Gastrocnemius medialis (tissue), 4 donors: Measurements from ENCODE around the gene CMPK1. TPM values are rescaled to one million over a fixed set of nuclear protein-coding genes. Genes with fewer than 3 reads are reported as not detected.

ENCODE experiments used
- ATAC-seq, 2 donors: fragments of 150-250 bp; one replicate each; pipeline ENCODE4 v1.9.1; 2016
- DNase-seq, 2 donors: peaks; one replicate each; pipeline ENCODE4 v3.0.0-alpha.2; 2019
- H3K27ac ChIP-seq, 4 donors: fragments of 200-600 bp; sonication (generic); 1 replicate in 1 of 4; 2 replicates in 3 of 4; pipeline ENCODE4 v1.5.1; 2016 to 2018; ENCODE audit warnings: mild to moderate bottlenecking in 2 of 4, moderate library complexity in 1 of 4
- H3K27me3 ChIP-seq, 3 donors: fragments of 200-600 bp; sonication (generic) in 2 of 3; 1 replicate in 1 of 3; 2 replicates in 2 of 3; pipeline versions ENCODE4 v1.5.1 to v1.6.0; 2016 to 2019; ENCODE audit warnings: mild to moderate bottlenecking in 1 of 3, moderate library complexity in 1 of 3
- H3K36me3 ChIP-seq, 2 donors: fragments of 200-600 bp; sonication (generic) in 1 of 2; one replicate each; pipeline ENCODE4 v1.5.1; 2017 to 2018
- H3K4me1 ChIP-seq, 2 donors: fragments of 200-600 bp; sonication (generic) in 1 of 2; one replicate each; pipeline ENCODE4 v1.5.1; 2016 to 2017; ENCODE audit warnings: mild to moderate bottlenecking in 2 of 2
- H3K4me3 ChIP-seq, 4 donors: fragments of 200-600 bp; sonication (generic) in 3 of 4; 1 replicate in 1 of 4; 2 replicates in 3 of 4; pipeline ENCODE4 v1.5.1; 2016 to 2019; ENCODE audit warnings: mild to moderate bottlenecking in 2 of 4
- H3K9me3 ChIP-seq, 3 donors: fragments of 200-600 bp; sonication (generic) in 2 of 3; 1 replicate in 1 of 3; 2 replicates in 2 of 3; pipeline ENCODE4 v1.5.1; 2016 to 2019
- POLR2A ChIP-seq, 2 donors: fragments of 450-650 bp; IDR thresholded peaks; one replicate each; pipeline ENCODE4 v1.6.1; 2017; ENCODE audit warnings: antibody characterized with exemption in 2 of 2, mild to moderate bottlenecking in 2 of 2, moderate library complexity in 2 of 2
- in situ Hi-C, 4 donors: fragments of 200-750 bp; cut with MboI; loops; one replicate each; pipeline versions ENCODE4 v1.15.0 to v1.8.0; 2017; ENCODE audit warnings: low sequenced_read_pairs in 4 of 4
- intact Hi-C: fragments of 100-400 bp; cut with DNase I; formaldehyde crosslinking; loops from one replicate; pipeline ENCODE4 v1.15.1; 2023; ENCODE audit warnings: low total_unique reads
- total RNA-seq, 4 donors: library from RNA; depleted of rRNA; stranded (reverse); fragments of >200 nt; gene quantifications; one replicate each; pipeline versions ENCODE4 v1.1.0 to v1.2.3, GENCODE V29; 2016
- TF ChIP-seq, protein P1 (sequence below), 5 experiments: fragments of 450-650 bp in 3 of 5; fragments of 200-600 bp in 2 of 5; sonication (generic) in 2 of 5; IDR thresholded peaks in 4 of 5; conservative IDR thresholded peaks in 1 of 5; 1 replicate in 4 of 5; 2 replicates in 1 of 5; pipeline ENCODE4 v1.5.1; 2016 to 2019; ENCODE audit warnings: antibody characterized with exemption in 5 of 5, mild to moderate bottlenecking in 3 of 5, moderate library complexity in 3 of 5

CMPK1 gene
- total RNA-seq, 4 donors from 2014 or later = 70.7 to 98.7 (median 88.3) TPM

DNA sequence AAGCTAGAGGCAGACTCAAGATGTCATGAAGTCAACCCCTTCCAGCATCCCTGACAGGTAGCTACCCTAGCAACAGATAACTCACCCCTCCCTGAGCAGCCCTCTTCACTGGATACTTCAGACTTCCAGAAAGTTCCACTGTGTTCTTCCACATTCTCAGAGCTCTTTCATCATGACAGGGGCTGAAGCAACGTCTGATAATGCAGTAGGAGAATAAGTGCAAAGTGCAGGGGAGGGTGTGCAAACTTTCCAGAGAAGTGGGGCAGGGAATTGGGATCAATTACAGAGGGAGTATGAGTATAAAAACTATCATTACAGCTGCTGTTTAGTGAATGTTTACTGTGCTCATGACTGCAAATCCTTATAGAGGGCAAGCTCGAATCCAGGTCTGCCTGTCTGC, 56.1 kb downstream of the CMPK1 start:
- intact Hi-C loops (loop anchor here (5.0 kb wide), 1 partner anchor 338 kb away; no protein-coding TSS in a partner anchor), in situ Hi-C loops (no loop called here)
- Histone ChIP-seq H3K4me3 (no peak overlapping the region), H3K36me3 (no peaks in the 10 kb centered on the region), H3K27ac (no peak overlapping the region), H3K9me3 (no peaks in the 10 kb centered on the region), H3K27me3 (peaks cover 5 to 16% (median 9%) of the 10 kb centered on the region in 3 donors), H3K4me1 (peaks cover 0 to 4% of the 10 kb centered on the region in 2 donors)
- no peak for DNase-seq
- no peak for ATAC-seq
- no peak for TF ChIP-seq POLR2A (IDR thresholded peaks at IDR 0.05)
- TF ChIP-seq, protein P1, sequence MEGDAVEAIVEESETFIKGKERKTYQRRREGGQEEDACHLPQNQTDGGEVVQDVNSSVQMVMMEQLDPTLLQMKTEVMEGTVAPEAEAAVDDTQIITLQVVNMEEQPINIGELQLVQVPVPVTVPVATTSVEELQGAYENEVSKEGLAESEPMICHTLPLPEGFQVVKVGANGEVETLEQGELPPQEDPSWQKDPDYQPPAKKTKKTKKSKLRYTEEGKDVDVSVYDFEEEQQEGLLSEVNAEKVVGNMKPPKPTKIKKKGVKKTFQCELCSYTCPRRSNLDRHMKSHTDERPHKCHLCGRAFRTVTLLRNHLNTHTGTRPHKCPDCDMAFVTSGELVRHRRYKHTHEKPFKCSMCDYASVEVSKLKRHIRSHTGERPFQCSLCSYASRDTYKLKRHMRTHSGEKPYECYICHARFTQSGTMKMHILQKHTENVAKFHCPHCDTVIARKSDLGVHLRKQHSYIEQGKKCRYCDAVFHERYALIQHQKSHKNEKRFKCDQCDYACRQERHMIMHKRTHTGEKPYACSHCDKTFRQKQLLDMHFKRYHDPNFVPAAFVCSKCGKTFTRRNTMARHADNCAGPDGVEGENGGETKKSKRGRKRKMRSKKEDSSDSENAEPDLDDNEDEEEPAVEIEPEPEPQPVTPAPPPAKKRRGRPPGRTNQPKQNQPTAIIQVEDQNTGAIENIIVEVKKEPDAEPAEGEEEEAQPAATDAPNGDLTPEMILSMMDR (IDR thresholded peaks at IDR 0.05 in 4 of 5, conservative IDR thresholded peaks at IDR 0.05 in 1 of 5) = no peak

DNA sequence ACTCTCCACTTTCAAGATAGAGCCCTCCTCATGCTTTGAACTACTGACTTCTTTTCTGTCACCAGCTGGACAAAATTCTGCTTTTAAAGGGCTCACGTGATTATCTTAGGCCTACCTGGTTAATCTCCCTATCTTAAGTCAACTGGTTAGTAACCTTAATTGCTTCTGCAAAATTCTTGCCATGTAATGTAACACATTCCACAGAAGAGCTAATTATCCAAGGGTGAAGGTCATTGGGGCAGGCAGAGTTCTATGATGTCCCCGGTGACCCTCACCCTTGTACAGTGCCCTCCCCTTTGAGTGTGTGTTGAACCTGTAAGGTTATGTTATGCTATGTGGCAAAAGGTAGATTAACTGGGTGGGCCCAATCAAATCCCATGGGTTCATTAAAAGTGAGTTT, 57.3 kb downstream of the CMPK1 start:
- H3K27ac ChIP-seq = no peak overlapping the region
- no peak for DNase-seq
- no peak overlapping the region for H3K4me3 ChIP-seq
- in situ Hi-C loops (no loop called here), intact Hi-C loops (no loop called here)
- H3K27me3 ChIP-seq = peaks cover 5 to 26% (median 14%) of the 10 kb centered on the region in 3 donors
- no peaks in the 10 kb centered on the region for H3K36me3 ChIP-seq
- H3K9me3 ChIP-seq = no peaks in the 10 kb centered on the region
- peaks cover 0 to 4% of the 10 kb centered on the region in 2 donors for H3K4me1 ChIP-seq
- ATAC-seq = no peak
- no peak for TF ChIP-seq POLR2A (IDR thresholded peaks at IDR 0.05)

DNA sequence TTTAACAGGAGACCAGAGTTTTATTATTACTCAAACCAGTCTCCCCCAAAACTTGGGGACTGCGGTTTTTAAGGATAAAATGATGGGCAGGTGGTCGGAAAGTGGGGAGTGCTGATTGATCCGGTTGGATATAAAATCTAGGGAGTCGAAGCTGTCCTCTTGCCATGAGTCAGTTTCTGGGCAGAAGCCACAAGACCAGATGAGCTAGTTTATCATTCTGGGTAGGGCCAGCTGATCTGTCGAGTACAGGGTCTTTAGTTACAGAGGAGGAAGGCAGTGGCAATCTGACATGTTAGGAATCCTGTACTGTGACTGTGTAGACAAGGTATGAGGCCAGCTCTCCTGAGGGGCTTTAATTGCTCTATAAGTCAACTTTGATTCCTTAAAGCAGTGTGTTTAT, 59.6 kb downstream of the CMPK1 start:
- TF ChIP-seq POLR2A (IDR thresholded peaks at IDR 0.05) = no peak
- in situ Hi-C loops = no loop called here
- no peak overlapping the region for H3K27ac ChIP-seq
- peaks cover 0 to 2% of the 10 kb centered on the region in 2 donors for H3K4me1 ChIP-seq
- ATAC-seq (no peak), DNase-seq (no peak)
- no peaks in the 10 kb centered on the region for H3K9me3 ChIP-seq
- H3K4me3 ChIP-seq = no peak overlapping the region
- intact Hi-C loops = no loop called here
- H3K27me3 ChIP-seq = peaks cover 10 to 34% (median 25%) of the 10 kb centered on the region in 3 donors
- H3K36me3 ChIP-seq = no peaks in the 10 kb centered on the region

DNA sequence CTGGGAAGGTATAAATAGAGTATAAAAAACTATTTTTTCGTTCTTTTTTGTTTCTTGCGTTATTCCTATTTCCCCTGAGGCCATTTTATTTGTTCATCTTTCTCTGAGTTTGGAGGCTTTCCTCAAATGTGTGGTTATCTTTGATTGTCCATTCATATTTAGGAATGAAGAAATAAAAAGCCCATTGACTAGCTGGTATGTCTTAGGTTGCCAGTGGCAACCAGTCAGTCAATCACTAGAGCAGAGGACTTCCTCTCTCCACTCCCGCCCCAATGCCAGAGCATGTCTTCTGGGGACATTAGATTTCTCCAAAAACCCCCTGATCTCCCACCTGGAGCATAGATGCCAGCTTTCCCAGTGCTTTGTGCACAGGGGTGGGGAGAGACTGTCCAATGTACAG, 61.8 kb downstream of the CMPK1 start:
- Histone ChIP-seq H3K4me3 (no peak overlapping the region), H3K27me3 (peaks cover 14 to 42% (median 25%) of the 10 kb centered on the region in 3 donors), H3K36me3 (no peaks in the 10 kb centered on the region), H3K4me1 (no peaks in the 10 kb centered on the region), H3K9me3 (no peaks in the 10 kb centered on the region), H3K27ac (no peak overlapping the region)
- ATAC-seq (no peak), DNase-seq (no peak)
- intact Hi-C loops = no loop called here
- TF ChIP-seq, protein P1 (IDR thresholded peaks at IDR 0.05 in 4 of 5, conservative IDR thresholded peaks at IDR 0.05 in 1 of 5) = no peak
- no peak for TF ChIP-seq POLR2A (IDR thresholded peaks at IDR 0.05)
- in situ Hi-C loops = no loop called here

DNA sequence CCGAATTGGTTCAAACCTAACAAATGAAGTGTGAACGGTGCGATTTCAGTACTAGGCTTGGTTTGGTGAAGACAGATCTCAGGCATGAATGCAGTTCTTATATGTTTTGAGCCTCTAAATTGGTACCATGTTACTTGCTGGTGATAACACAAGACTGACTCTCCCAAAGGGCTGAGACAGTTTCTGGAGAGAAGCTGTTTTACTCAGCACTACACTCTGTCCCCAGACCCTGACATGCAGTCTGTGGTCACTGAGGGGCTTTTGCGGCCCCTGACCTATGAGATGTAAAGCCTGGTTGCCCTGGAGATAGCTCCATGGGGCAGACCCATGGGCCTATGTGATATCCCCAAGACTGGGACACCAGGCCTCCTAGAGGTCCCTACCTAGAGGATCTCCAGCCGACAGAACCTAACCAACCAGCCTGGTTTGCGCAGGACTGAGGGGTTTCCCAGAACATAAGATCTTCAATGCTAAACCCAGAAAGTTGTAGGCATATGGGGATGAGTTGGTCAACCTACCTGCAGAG, 63.1 kb downstream of the CMPK1 start:
- in situ Hi-C loops (no loop called here), intact Hi-C loops (no loop called here)
- DNase-seq (no peak), ATAC-seq (no peak)
- H3K27me3 ChIP-seq = peaks cover 16 to 46% (median 22%) of the 10 kb centered on the region in 3 donors
- H3K4me1 ChIP-seq = no peaks in the 10 kb centered on the region
- H3K9me3 ChIP-seq = no peaks in the 10 kb centered on the region
- TF ChIP-seq POLR2A (IDR thresholded peaks at IDR 0.05) = no peak
- TF ChIP-seq, protein P1 (IDR thresholded peaks at IDR 0.05 in 4 of 5, conservative IDR thresholded peaks at IDR 0.05 in 1 of 5) = no peak
- no peak overlapping the region for H3K27ac ChIP-seq
- H3K4me3 ChIP-seq = no peak overlapping the region
- no peaks in the 10 kb centered on the region for H3K36me3 ChIP-seq
